HG02973 (cell line): ENCODE results near the gene EBNA1BP2.
A peak's percentile ranks its signal among the peaks of the same experiment; 100 is the strongest.
"Not testable (repeated sequence)": the region's sequence is repeated elsewhere in the genome, so short reads cannot be mapped to it uniquely, and the experiment has no call there.

Experiments
- ATAC-seq: cut with Tn5 transposase; IDR thresholded peaks from one replicate; pipeline ENCODE4 v1.9.1; 2021; ENCODE audit warnings: moderate library complexity; ENCODE audit not compliant: unreplicated experiment

Gene EBNA1BP2

DNA sequence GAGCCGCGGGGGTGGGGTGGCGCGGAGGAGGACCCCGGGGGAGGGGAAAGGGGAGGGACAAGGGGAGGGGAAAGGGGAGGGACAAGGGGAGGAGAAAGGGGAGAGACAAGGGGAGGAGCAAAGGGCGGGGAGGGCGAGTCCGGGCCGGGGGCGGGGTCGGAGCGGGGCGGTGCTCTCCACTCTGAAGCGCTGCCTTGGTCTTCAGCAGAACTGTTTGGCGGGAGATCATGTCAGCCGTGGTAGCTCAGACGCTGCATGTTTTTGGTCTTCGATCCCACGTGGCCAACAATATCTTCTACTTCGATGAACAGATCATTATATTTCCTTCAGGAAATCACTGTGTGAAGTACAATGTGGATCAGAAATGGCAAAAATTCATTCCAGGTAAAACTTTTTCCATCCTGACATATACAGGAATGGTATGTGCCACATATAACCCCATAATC, 460 bp upstream of the EBNA1BP2 start:
- peak; percentile 46 for ATAC-seq

- ATAC-seq: no peak
Measured at GRCh38 chr1:43171312-43171875, 696 bp downstream of the EBNA1BP2 start.

- no peak for ATAC-seq
Measured at GRCh38 chr1:43165765-43166164, 6.3 kb downstream of the EBNA1BP2 start.

GRCh38 chr1:43165162-43165561, 6.9 kb downstream of the EBNA1BP2 start:
- no peak for ATAC-seq

- ATAC-seq: no peak
Measured at GRCh38 chr1:43156026-43156425, 16.1 kb downstream of the EBNA1BP2 start.

- no peak for ATAC-seq
Measured at GRCh38 chr1:43153443-43153842, 18.6 kb downstream of the EBNA1BP2 start.

- ATAC-seq: no peak
Measured at GRCh38 chr1:43152866-43153265, 19.2 kb downstream of the EBNA1BP2 start.

DNA sequence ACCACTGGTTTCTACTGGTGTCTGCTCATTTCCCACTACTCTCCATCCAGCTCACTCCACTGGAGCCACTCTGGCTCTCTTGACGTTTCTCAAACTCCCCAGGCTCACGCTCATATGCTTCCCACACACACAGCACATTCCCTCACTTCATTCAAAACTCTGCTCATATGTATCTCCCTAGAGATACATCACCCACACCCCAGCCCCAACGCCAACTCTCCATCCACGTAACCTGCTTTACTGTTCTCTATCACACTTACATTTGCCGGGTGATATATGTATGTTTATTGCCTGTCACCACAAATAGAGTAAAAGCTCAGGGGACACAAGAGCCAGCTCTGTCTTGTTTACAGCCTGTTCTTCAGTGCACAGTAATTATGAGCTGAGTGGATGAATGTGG, 22.2 kb downstream of the EBNA1BP2 start:
- ATAC-seq: no peak

DNA sequence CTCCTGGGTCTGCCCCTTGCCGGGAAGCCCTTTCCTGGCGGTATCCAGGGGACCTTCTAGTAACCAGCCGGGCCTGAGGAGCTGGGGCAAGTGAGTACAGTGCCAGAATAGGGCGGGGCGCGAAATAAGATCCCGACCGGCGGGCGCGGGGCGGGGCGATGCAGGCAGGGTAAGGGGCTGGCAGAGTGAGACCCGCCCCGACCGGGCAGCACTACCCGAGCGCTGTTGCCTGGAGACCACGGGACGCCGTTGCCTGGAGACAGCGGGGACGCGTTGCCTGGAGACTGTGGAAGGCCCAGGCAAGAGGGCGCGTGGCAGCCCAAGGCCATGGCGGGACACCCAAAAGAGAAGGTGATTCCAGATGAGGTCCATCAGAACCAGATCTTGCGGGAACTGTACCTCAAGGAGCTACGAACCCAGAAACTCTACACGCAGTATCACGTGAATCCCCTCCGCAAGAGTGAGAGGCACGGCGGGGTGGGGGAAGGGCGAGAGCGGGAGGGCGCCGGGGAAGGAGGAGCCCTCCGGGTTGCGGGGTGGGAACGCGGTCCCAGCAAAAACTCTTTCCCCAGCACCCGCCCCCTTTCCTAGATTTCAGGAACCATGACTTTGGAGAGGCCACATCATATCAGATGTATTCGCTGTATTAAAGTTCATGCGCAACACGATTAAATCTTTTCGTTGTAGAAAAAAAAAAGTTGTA, 24.3 kb downstream of the EBNA1BP2 start:
- ATAC-seq: no peak

DNA sequence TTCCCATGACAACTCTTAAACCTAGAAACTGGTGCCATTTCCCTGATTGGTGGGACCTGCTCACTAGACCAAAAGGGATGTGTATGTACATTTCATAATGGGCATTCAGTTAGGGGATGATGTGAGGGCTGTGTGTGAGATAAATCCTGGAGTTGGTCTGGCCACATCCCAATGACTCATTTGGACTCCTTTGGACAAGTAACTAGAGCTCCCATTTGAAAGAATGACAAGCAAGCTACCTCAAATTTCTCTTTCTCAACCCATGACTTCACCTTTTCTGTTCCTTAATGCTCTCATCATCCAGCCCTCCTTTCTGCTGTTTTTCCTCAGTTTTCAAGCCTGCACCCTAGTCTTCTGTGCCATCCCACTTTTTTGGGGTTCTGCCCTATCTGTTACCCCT, 27.9 kb downstream of the EBNA1BP2 start:
- ATAC-seq: no peak

- ATAC-seq: no peak
Measured at GRCh38 chr1:43143441-43143888, 28.6 kb downstream of the EBNA1BP2 start.

- ATAC-seq: no peak
Measured at GRCh38 chr1:43140583-43140982, 31.5 kb downstream of the EBNA1BP2 start.

- ATAC-seq: no peak
Measured at GRCh38 chr1:43140010-43140409, 32.1 kb downstream of the EBNA1BP2 start.

GRCh38 chr1:43139295-43139694, 32.8 kb downstream of the EBNA1BP2 start:
- not testable (repeated sequence) for ATAC-seq

DNA sequence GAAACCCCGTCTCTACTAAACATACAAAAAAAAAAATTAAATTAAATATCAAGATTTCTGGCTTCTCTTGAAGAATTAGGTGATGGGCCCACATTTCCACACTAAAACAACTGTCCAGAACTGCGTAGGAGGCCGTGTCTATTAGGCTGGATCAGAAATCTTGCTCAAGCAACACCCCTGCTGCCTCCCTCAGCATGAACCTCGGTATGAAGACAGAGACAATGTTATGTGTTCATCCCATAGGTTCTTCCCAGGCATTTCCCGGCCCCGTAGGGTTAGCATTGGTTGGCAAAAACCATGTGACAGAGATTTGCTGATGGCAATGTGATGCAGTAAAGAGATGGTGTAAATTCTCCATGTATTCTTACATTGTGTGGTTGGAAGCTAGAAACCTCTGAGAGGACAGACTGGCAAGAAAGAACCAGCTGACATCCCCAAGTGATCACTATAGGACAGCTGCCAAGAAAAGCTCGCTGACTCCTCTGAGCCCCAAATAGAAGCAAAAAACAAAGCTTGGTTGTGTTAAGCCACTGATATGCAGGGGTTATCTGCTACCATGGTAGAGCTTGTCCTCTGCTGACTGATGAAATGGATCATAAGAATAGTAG, 34.5 kb downstream of the EBNA1BP2 start:
- ATAC-seq: no peak

DNA sequence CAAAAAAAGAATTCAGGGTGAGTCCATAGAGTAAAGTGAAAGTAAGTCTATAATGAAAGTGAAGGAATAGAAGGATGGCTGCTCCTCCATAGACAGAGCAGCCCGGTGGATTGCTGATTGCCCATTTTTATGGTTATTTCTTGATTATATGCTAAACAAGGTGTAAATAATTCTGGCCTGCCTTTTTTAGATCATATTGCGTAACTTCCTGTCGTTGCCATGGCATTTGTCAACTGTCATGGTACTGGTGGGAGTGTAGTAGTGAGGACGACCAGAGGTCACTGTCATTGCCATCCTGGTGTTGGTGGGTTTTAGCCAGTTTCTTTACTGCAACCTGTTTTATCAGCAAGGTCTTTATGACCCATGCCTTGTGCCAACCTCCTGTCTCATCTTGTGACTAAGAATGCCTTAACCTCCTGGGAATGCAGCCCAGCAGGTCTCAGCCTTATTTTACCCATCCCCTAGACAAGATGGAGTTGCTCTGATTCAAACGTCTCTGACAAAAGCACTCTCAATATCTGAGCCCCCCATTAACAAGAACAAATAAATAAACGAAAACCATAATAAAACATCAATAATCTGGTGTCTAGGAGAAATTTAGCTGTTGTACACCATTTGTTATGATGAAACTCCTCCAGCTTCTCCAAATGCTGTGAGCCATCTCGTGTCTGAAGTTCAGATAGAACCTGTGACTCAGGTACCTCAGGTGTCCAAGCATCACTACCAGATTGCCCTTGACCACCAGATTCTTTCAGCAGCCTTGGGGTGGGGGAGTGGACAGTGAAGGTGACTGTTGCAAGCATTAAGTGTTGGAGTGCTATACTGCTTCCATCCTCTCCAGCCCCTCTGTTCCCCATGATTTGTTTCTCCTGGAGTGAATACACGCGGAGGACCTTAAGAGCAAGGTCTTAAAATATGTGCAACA, 36.0 kb downstream of the EBNA1BP2 start:
- ATAC-seq: no peak

DNA sequence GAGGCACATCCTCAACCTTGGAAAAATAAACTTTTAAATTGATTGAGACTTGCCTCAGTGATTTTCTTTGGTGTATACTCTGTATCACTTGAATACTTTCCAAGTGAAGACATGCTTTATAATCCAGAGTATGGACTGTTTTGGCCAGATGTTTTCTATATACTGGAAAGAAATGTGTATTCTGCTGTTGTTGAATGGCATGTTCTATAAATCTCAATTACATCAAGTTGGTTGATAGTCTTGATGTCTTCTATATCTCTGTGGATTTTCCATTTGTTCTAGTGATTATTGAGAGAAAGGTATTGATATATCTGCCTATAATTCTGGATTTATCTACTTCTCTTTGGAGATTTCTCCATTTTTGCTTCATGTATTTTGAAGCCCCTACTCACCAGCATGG, 37.5 kb downstream of the EBNA1BP2 start:
- no peak for ATAC-seq

DNA sequence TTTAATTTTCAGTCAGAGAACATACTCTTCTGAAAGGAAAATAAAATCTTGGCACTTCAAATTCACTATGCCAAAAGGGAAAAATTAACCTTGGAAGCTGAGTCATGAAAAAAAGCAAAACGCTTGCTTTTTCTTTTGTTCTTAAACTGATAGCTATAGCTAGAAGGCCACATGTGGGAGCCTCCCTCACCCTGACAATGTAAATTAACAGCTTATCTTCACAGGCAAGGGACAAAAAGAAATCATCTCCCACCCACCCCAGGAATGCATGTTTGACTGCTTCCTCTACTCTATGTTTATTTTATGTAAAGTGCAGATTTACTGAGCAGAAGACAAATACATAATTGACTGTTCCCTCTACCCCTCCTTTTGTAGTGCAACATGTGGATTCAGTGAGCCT, 38.0 kb downstream of the EBNA1BP2 start:
- no peak for ATAC-seq

DNA sequence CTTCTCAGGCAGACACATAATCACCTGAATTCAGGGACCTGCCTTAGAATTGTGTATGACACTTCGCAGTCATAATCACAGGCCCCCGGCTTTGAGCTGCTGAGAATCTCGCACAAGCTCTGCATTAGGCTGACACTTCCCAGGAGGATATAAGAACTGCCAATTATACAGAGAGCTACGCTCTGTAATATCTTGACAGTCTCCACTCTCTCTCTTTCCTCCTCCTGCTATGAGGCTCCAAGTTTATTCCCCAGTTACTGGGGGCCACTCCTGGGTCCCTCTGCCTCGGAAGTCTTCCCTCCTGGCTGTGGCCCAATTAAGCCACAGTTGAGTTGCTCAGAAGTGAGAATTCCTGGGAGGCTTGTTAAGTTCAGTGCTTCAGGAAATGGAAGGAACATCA, 42.7 kb downstream of the EBNA1BP2 start:
- ATAC-seq: no peak

- ATAC-seq: no peak
Measured at GRCh38 chr1:43128816-43129215, 43.3 kb downstream of the EBNA1BP2 start.

GRCh38 chr1:43123031-43123430, 49.1 kb downstream of the EBNA1BP2 start:
- no peak for ATAC-seq
